H9 (cell line): Measurements from ENCODE around the gene LARGE1. TPM values are rescaled to one million over a fixed set of nuclear protein-coding genes. Genes with fewer than 3 reads are reported as not detected.

ENCODE experiments used
- DNase-seq: peaks from one replicate; pipeline ENCODE4 v3.0.0-alpha.2; 2017
- H2AFZ ChIP-seq: one replicate; pipeline ENCODE4 v1.6.1; 2013; ENCODE audit warnings: mild to moderate bottlenecking, low read length, control low read depth, moderate library complexity
- H2AK5ac ChIP-seq: 2 replicates; pipeline ENCODE4 v1.6.1; 2013; ENCODE audit warnings: low read length, control low read depth, mixed read lengths; ENCODE audit not compliant: insufficient read length
- H2BK120ac ChIP-seq: one replicate; pipeline ENCODE4 v1.6.1; 2013; ENCODE audit warnings: low read depth, mild to moderate bottlenecking, low read length, control low read depth, inconsistent platforms; ENCODE audit not compliant: poor library complexity, severe bottlenecking
- H2BK12ac ChIP-seq: 2 replicates; pipeline ENCODE4 v1.6.1; 2013; ENCODE audit warnings: low read length, control low read depth, mixed read lengths, low read depth; ENCODE audit not compliant: insufficient read length
- H2BK15ac ChIP-seq: 2 replicates; pipeline ENCODE4 v1.6.1; 2013; ENCODE audit warnings: low read depth, low read length, control low read depth
- H2BK20ac ChIP-seq: one replicate; pipeline ENCODE4 v1.6.1; 2013; ENCODE audit warnings: low read depth, mild to moderate bottlenecking, low read length, control low read depth, inconsistent platforms; ENCODE audit not compliant: poor library complexity, severe bottlenecking
- H2BK5ac ChIP-seq: 2 replicates; pipeline ENCODE4 v1.6.1; 2013; ENCODE audit warnings: low read length, control low read depth, mixed read lengths; ENCODE audit not compliant: insufficient read length
- H3K14ac ChIP-seq: 2 replicates; pipeline ENCODE4 v1.6.1; 2013; ENCODE audit warnings: low read length, control low read depth; ENCODE audit not compliant: insufficient read depth
- H3K18ac ChIP-seq: 2 replicates; pipeline ENCODE4 v1.6.1; 2013; ENCODE audit warnings: low read depth, mild to moderate bottlenecking, mixed read lengths, low read length, control low read depth; ENCODE audit not compliant: insufficient read length
- H3K23ac ChIP-seq: 2 replicates; pipeline ENCODE4 v1.6.1; 2013; ENCODE audit warnings: low read length, control low read depth, mixed read lengths, low read depth; ENCODE audit not compliant: insufficient read length
- H3K23me2 ChIP-seq: 2 replicates; pipeline ENCODE4 v1.6.1; 2013; ENCODE audit warnings: low read depth, mild to moderate bottlenecking, mixed read lengths, low read length, control low read depth; ENCODE audit not compliant: insufficient read length, poor library complexity, severe bottlenecking
- H3K27ac ChIP-seq: 2 replicates; pipeline ENCODE4 v1.5.1; 2013; ENCODE audit warnings: low read length, control low read depth, mixed read lengths, low read depth; ENCODE audit not compliant: insufficient read length
- H3K27me3 ChIP-seq: 2 replicates; pipeline ENCODE4 v1.6.1; 2013; ENCODE audit warnings: low read length, control low read depth, inconsistent platforms; ENCODE audit not compliant: insufficient read depth
- H3K4ac ChIP-seq: 2 replicates; pipeline ENCODE4 v1.6.1; 2013; ENCODE audit warnings: low read depth, mild to moderate bottlenecking, control low read depth, inconsistent platforms, low read length, moderate library complexity
- H3K4me1 ChIP-seq: 2 replicates; pipeline ENCODE4 v1.6.1; 2013; ENCODE audit warnings: low read length, control low read depth, inconsistent platforms; ENCODE audit not compliant: insufficient read depth
- H3K4me2 ChIP-seq: 2 replicates; pipeline ENCODE4 v1.6.1; 2013; ENCODE audit warnings: low read length, control low read depth, mixed read lengths; ENCODE audit not compliant: insufficient read length, insufficient read depth
- H3K56ac ChIP-seq: 2 replicates; pipeline ENCODE4 v1.6.1; 2013; ENCODE audit warnings: low read depth, mild to moderate bottlenecking, mixed read lengths, low read length, control low read depth; ENCODE audit not compliant: insufficient read length
- H3K79me1 ChIP-seq: 2 replicates; pipeline ENCODE4 v1.6.1; 2013; ENCODE audit warnings: low read depth, mild to moderate bottlenecking, moderate library complexity, low read length, control low read depth, inconsistent platforms; ENCODE audit not compliant: insufficient read depth, poor library complexity, severe bottlenecking
- H3K79me2 ChIP-seq: 2 replicates; pipeline ENCODE4 v1.6.1; 2013; ENCODE audit warnings: low read length, control low read depth, inconsistent platforms; ENCODE audit not compliant: insufficient read depth
- H3K9ac ChIP-seq: 2 replicates; pipeline ENCODE4 v1.6.1; 2013; ENCODE audit warnings: low read length, control low read depth, mixed read lengths; ENCODE audit not compliant: insufficient read length; ENCODE audit errors: extremely low read depth
- H3K9me3 ChIP-seq: one replicate; pipeline ENCODE4 v1.6.1; 2013; ENCODE audit warnings: low read depth, low read length, inconsistent platforms; ENCODE audit not compliant: control insufficient read depth
- H3T11ph ChIP-seq: one replicate; pipeline ENCODE4 v1.6.1; 2013; ENCODE audit warnings: mild to moderate bottlenecking, low read length, control low read depth, inconsistent platforms
- H4K20me1 ChIP-seq: one replicate; pipeline ENCODE4 v1.6.1; 2013; ENCODE audit not compliant: control insufficient read depth, insufficient read length, insufficient read depth
- H4K5ac ChIP-seq: 2 replicates; pipeline ENCODE4 v1.6.1; 2013; ENCODE audit warnings: low read depth, mild to moderate bottlenecking, mixed read lengths, low read length, control low read depth; ENCODE audit not compliant: insufficient read length
- H4K8ac ChIP-seq: replicated peaks from 2 replicates; pipeline ENCODE4 v1.6.1; 2013; ENCODE audit warnings: low read length, control low read depth, mixed read lengths, low read depth; ENCODE audit not compliant: insufficient read length
- H4K91ac ChIP-seq: 2 replicates; pipeline ENCODE4 v1.6.1; 2013; ENCODE audit warnings: low read depth, mild to moderate bottlenecking, moderate library complexity, mixed read lengths, low read length, control low read depth; ENCODE audit not compliant: insufficient read length
- H3K27ac Mint-ChIP-seq, 3 experiments: 2 replicates in 2 of 3; 3 replicates in 1 of 3; pipeline ENCODE4 v1.8.0; 2020 to 2021; ENCODE audit warnings: mixed read lengths in 3 of 3, mild to moderate bottlenecking in 1 of 3, moderate library complexity in 1 of 3
- H3K27me3 Mint-ChIP-seq: 2 replicates; pipeline ENCODE4 v1.8.0; 2021; ENCODE audit warnings: low read depth, mild to moderate bottlenecking, moderate library complexity, mixed read lengths
- H3K36me3 Mint-ChIP-seq, 3 experiments: 2 replicates in 2 of 3; 3 replicates in 1 of 3; pipeline ENCODE4 v1.8.0; 2020 to 2021; ENCODE audit warnings: low read depth in 3 of 3, mixed read lengths in 3 of 3; ENCODE audit not compliant: insufficient read depth in 1 of 3
- H3K4me1 Mint-ChIP-seq, 2 experiments: 2 replicates each; pipeline ENCODE4 v1.8.0; 2020; ENCODE audit warnings: mixed read lengths in 2 of 2
- H3K4me3 Mint-ChIP-seq, 2 experiments: 2 replicates in 1 of 2; 3 replicates in 1 of 2; pipeline ENCODE4 v1.8.0; 2020 to 2021; ENCODE audit warnings: mild to moderate bottlenecking in 2 of 2, mixed read lengths in 2 of 2, moderate library complexity in 1 of 2
- H3K9me3 Mint-ChIP-seq, 2 experiments: 2 replicates in 1 of 2; 3 replicates in 1 of 2; pipeline ENCODE4 v1.8.0; 2020; ENCODE audit warnings: mild to moderate bottlenecking in 2 of 2, mixed read lengths in 2 of 2, moderate library complexity in 1 of 2
- WGBS: extraction: QIAGEN DNeasy Blood & Tissue Kit; methylation state at CpG from one replicate; pipeline ENCODE4 v1.1.7; 2013; ENCODE audit warnings: missing lambda C conversion rate, low lambda C conversion rate, mixed read lengths; ENCODE audit not compliant: insufficient read length; ENCODE audit errors: extremely low coverage; 5-methylcytosine and 5-hydroxymethylcytosine counted together
- total RNA-seq: library from RNA; stranded (reverse); gene quantifications from 2 replicates; pipeline ENCODE4 v1.2.1, GENCODE V29; 2021
- TF ChIP-seq, protein P1 (sequence below): fragments of 200-600 bp; sonication (generic); conservative IDR thresholded peaks from 3 replicates; pipeline ENCODE4 v1.8.0; 2021; ENCODE audit warnings: antibody characterized with exemption, mild to moderate bottlenecking

Gene LARGE1
- total RNA-seq, 1 experiment from 2014 or later = 43.5 TPM

DNA sequence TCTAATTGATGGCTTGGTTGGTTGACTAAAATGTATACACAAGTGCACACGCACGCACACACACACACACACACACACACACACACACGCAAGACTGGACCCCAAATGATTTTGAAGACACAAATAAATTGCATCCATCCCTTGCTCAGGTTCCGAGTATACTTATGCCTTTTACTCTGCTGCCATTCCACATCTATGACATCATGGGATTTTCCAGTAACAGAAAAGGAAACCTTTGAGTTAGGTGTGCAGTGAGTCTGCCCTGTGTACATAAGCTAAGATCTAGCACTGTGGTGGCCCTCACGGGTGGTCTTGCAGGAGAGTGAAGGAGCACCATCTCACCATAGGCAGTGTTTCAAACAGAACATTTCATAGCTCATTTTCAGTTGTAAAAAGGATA is 20.5 kb upstream of the LARGE1 start:
- H3K56ac ChIP-seq = no peak overlapping the region
- TF ChIP-seq, protein P1, sequence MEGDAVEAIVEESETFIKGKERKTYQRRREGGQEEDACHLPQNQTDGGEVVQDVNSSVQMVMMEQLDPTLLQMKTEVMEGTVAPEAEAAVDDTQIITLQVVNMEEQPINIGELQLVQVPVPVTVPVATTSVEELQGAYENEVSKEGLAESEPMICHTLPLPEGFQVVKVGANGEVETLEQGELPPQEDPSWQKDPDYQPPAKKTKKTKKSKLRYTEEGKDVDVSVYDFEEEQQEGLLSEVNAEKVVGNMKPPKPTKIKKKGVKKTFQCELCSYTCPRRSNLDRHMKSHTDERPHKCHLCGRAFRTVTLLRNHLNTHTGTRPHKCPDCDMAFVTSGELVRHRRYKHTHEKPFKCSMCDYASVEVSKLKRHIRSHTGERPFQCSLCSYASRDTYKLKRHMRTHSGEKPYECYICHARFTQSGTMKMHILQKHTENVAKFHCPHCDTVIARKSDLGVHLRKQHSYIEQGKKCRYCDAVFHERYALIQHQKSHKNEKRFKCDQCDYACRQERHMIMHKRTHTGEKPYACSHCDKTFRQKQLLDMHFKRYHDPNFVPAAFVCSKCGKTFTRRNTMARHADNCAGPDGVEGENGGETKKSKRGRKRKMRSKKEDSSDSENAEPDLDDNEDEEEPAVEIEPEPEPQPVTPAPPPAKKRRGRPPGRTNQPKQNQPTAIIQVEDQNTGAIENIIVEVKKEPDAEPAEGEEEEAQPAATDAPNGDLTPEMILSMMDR = no peak
- no peak overlapping the region for H2BK20ac ChIP-seq

More for the DNA sequence above, 20.5 kb upstream of the LARGE1 start:
- peaks cover 0 to 17% of the 10 kb centered on the region in 2 experiments; a peak in 3 of 5 replicates for H3K9me3 Mint-ChIP-seq
- Histone ChIP-seq H3K4ac (no peak overlapping the region), H2BK5ac (no peak overlapping the region), H3K4me2 (no peak overlapping the region), H3K79me1 (no peaks in the 10 kb centered on the region), H2AK5ac (no peak overlapping the region), H3K9me3 (no peaks in the 10 kb centered on the region), H4K5ac (no peak overlapping the region), H3K27ac (no peak overlapping the region), H4K91ac (no peak overlapping the region), H3K9ac (no peak overlapping the region), H4K20me1 (no peaks in the 10 kb centered on the region), H3T11ph (no peak overlapping the region), H4K8ac (no peak overlapping the region), H3K23ac (no peak overlapping the region), H3K4me1 (no peaks in the 10 kb centered on the region), H3K79me2 (no peaks in the 10 kb centered on the region), H3K27me3 (no peaks in the 10 kb centered on the region), H2BK12ac (no peak overlapping the region), H2BK15ac (no peak overlapping the region), H3K18ac (no peak overlapping the region), H3K14ac (no peak overlapping the region), H3K23me2 (no peaks in the 10 kb centered on the region), H2BK120ac (no peak overlapping the region), H2AFZ (no peak overlapping the region)
- no peak for DNase-seq
- no peak overlapping the region for H3K27ac Mint-ChIP-seq
- peaks cover 4% of the 10 kb centered on the region for H3K27me3 Mint-ChIP-seq
- no CpG with 5 or more reads among the region's 5 CpGs for WGBS
- peaks cover 0 to 3% (median 0%) of the 10 kb centered on the region in 3 experiments; a peak in 2 of 7 replicates for H3K36me3 Mint-ChIP-seq
- no peak overlapping the region for H3K4me3 Mint-ChIP-seq
- peaks cover 5 to 7% of the 10 kb centered on the region in 2 experiments; a peak in 3 of 4 replicates for H3K4me1 Mint-ChIP-seq
